Hepatocyte (in vitro differentiated cells): ENCODE data around the gene AP1G2.

Experiments
- EZH2 ChIP-seq: fragments of 200-600 bp; sonication (generic); IDR thresholded peaks from 2 replicates; pipeline ENCODE4 v1.6.1; 2016; ENCODE audit warnings: antibody characterized with exemption, mild to moderate bottlenecking, borderline replicate concordance
- EZH2phosphoT487 ChIP-seq: fragments of 200-600 bp; sonication (generic); IDR thresholded peaks from one replicate; pipeline ENCODE4 v1.6.1; 2018; ENCODE audit warnings: antibody characterized with exemption, mild to moderate bottlenecking, low read depth, moderate library complexity; ENCODE audit not compliant: unreplicated experiment, severe bottlenecking
- TF ChIP-seq, protein P1 (sequence below): fragments of 200-600 bp; sonication (generic); IDR thresholded peaks from 2 replicates; pipeline ENCODE4 v1.5.1; 2016; ENCODE audit warnings: antibody characterized with exemption, mild to moderate bottlenecking; ENCODE audit not compliant: poor library complexity

DNA sequence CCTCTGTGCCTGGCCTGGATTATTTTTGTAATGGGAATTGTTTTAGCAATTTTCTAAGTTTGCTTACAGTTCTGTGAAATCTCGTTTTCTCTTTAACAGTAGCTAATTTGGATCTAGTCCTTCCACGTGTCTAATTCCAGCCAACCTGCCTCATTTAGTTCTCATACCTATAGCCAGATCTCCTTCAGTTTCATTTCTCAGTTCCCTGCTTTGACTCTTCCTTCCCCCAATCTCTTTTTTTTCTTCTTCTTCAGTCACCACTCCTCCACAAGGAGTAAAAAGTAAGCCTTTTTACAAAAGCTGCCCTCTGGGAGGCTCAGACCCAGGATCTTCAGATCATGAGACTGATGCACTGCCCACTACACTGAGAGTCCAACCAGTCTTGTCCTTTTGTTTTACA lies 10.1 kb downstream of the AP1G2 start:
- TF ChIP-seq, protein P1, sequence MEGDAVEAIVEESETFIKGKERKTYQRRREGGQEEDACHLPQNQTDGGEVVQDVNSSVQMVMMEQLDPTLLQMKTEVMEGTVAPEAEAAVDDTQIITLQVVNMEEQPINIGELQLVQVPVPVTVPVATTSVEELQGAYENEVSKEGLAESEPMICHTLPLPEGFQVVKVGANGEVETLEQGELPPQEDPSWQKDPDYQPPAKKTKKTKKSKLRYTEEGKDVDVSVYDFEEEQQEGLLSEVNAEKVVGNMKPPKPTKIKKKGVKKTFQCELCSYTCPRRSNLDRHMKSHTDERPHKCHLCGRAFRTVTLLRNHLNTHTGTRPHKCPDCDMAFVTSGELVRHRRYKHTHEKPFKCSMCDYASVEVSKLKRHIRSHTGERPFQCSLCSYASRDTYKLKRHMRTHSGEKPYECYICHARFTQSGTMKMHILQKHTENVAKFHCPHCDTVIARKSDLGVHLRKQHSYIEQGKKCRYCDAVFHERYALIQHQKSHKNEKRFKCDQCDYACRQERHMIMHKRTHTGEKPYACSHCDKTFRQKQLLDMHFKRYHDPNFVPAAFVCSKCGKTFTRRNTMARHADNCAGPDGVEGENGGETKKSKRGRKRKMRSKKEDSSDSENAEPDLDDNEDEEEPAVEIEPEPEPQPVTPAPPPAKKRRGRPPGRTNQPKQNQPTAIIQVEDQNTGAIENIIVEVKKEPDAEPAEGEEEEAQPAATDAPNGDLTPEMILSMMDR = no peak
- TF ChIP-seq EZH2phosphoT487 (no peak), EZH2 (no peak)
